Activated CD8-positive, alpha-beta memory T cell treated with anti-CD3 and anti-CD28 coated beads, Interleukin-2, amount 10 ng/mL, durations not matched to agents 7 days and 5 days (primary cell): Measurements from ENCODE around the gene SSBP1. TPM values are rescaled to one million over a fixed set of nuclear protein-coding genes. Genes with fewer than 3 reads are reported as not detected.

ENCODE experiments used
- total RNA-seq, 2 experiments: library from RNA; stranded (reverse); gene quantifications; one replicate each; pipeline ENCODE4 v1.2.3, GENCODE V29; 2021

Gene SSBP1
- total RNA-seq, 2 experiments from 2014 or later: 123 to 133 TPM

Other genes with a start within 250 kb of the SSBP1 start
- 10 to 100 TPM; 45.9 to 75.8 TPM for gene AGK, start 186.9 kb upstream of the SSBP1 start, total RNA-seq
- gene DENND11, start 36.2 kb upstream of the SSBP1 start, total RNA-seq: 10 to 100 TPM; 17.0 to 27.3 TPM
- gene WEE2, start 30.0 kb upstream of the SSBP1 start, total RNA-seq: not detected
- gene TAS2R3, start 25.7 kb downstream of the SSBP1 start, total RNA-seq: under 1 TPM; 0.70 to 0.75 TPM
- gene TAS2R4, start 38.3 kb downstream of the SSBP1 start, total RNA-seq: under 1 TPM; 0.49 to 0.82 TPM
- 1 to 10 TPM; 1.4 to 1.8 TPM for gene TAS2R5, start 51.9 kb downstream of the SSBP1 start, total RNA-seq
- not detected for gene PRSS37, start 103.1 kb downstream of the SSBP1 start, total RNA-seq
- gene OR9A4, start 178.0 kb downstream of the SSBP1 start, total RNA-seq: not detected
- gene CLEC5A, start 208.6 kb downstream of the SSBP1 start, total RNA-seq: not detected
- not detected for gene TAS2R38, start 235.4 kb downstream of the SSBP1 start, total RNA-seq